BJ (cell line): ENCODE data around the gene LRRC8B. TPM values are rescaled to one million over a fixed set of nuclear protein-coding genes. Genes with fewer than 3 reads are reported as not detected.

Experiments used
- CTCF ChIA-PET: fragments of 350-600 bp; formaldehyde crosslinking; extraction: SDS; loops from one replicate; lab custom pipeline; 2021; ENCODE audit warnings: antibody characterized with exemption, inconsistent platforms; lab: Yijun Ruan, JAX
- POLR2A ChIA-PET: fragments of 300-600 bp; sonication (Branson Sonifier 250); formaldehyde crosslinking; extraction: SDS; loops from one replicate; lab custom pipeline; 2021; ENCODE audit warnings: antibody characterized with exemption; lab: Charles Lee
- DNase-seq: peaks from one replicate; pipeline ENCODE4 v3.0.0-alpha.2; 2011; ENCODE audit warnings: low read depth
- H3K27me3 ChIP-seq: 2 replicates; pipeline ENCODE4 v1.6.0; 2011; ENCODE audit warnings: low read length; ENCODE audit not compliant: control insufficient read depth, insufficient read depth
- H3K36me3 ChIP-seq: 2 replicates; pipeline ENCODE4 v1.5.1; 2011; ENCODE audit warnings: low read length; ENCODE audit not compliant: control insufficient read depth, insufficient read depth
- H3K4me3 ChIP-seq: 2 replicates; pipeline ENCODE4 v1.5.1; 2011; ENCODE audit warnings: low read depth, mild to moderate bottlenecking, control low read depth, low read length
- CTCF ChIP-seq: IDR thresholded peaks from 2 replicates; pipeline ENCODE4 v1.5.1; 2011; ENCODE audit warnings: low read depth, mild to moderate bottlenecking, control low read depth, inconsistent platforms, low read length, moderate library complexity; ENCODE audit not compliant: insufficient read depth
- polyA plus RNA-seq: library from polyadenylated mRNA; depleted of rRNA; stranded (reverse); fragments of >200 nt; gene quantifications from 2 replicates; pipeline ENCODE4 v1.2.3, GENCODE V29; 2011

The LRRC8B gene
- polyA plus RNA-seq, 1 experiment, result 0.22 TPM

- H3K27me3 ChIP-seq, result no peaks in the 10 kb centered on the region
- peak; percentile 22 for DNase-seq
Observed at GRCh38 chr1:89635825-89636815, 111.5 kb downstream of the LRRC8B start.

GRCh38 chr1:89637496-89637895, 112.9 kb downstream of the LRRC8B start:
- no peak for DNase-seq
- POLR2A ChIA-PET, result no interaction called here

More at GRCh38 chr1:89635825-89636815, 111.5 kb downstream of the LRRC8B start:
- TF ChIP-seq CTCF, result no peak
- Histone ChIP-seq H3K36me3 (no peaks in the 10 kb centered on the region), H3K4me3 (no peak overlapping the region)
- ChIA-PET CTCF (interaction anchor here (10.4 kb wide), 1 partner anchor 128 kb away, joined by 85 read pairs; no protein-coding TSS in a partner anchor), POLR2A (no interaction called here)

GRCh38 chr1:89640440-89640839, 115.8 kb downstream of the LRRC8B start:
- DNase-seq, result no peak
- POLR2A ChIA-PET, result no interaction called here
- TF ChIP-seq CTCF, result no peak
- CTCF ChIA-PET, result interaction anchor here (1.2 kb wide), 1 partner anchor 122 kb away, joined by 4 read pairs; no protein-coding TSS in a partner anchor
- Histone ChIP-seq H3K4me3 (no peak overlapping the region), H3K36me3 (no peaks in the 10 kb centered on the region), H3K27me3 (no peaks in the 10 kb centered on the region)

More at GRCh38 chr1:89637496-89637895, 112.9 kb downstream of the LRRC8B start:
- no peaks in the 10 kb centered on the region for H3K27me3 ChIP-seq
- CTCF ChIA-PET, result interaction anchor here (10.4 kb wide), 1 partner anchor 126 kb away, joined by 85 read pairs; no protein-coding TSS in a partner anchor
- H3K4me3 ChIP-seq, result no peak overlapping the region
- no peaks in the 10 kb centered on the region for H3K36me3 ChIP-seq
- no peak for TF ChIP-seq CTCF

- ChIA-PET CTCF (no interaction called here), POLR2A (no interaction called here)
- no peak for DNase-seq
- H3K4me3 ChIP-seq, result no peak overlapping the region
- TF ChIP-seq CTCF, result no peak
- H3K36me3 ChIP-seq, result no peaks in the 10 kb centered on the region
- H3K27me3 ChIP-seq, result no peaks in the 10 kb centered on the region
Observed at GRCh38 chr1:89641781-89642180, 117.2 kb downstream of the LRRC8B start.

- ChIA-PET CTCF (interaction anchor here (0.7 to 0.9 kb wide), 2 partner anchors 14 to 78 kb away, joined by 3 to 4 read pairs; no protein-coding TSS in a partner anchor), POLR2A (no interaction called here)
- Histone ChIP-seq H3K27me3 (no peaks in the 10 kb centered on the region), H3K36me3 (no peaks in the 10 kb centered on the region), H3K4me3 (no peak overlapping the region)
- no peak for DNase-seq
- TF ChIP-seq CTCF, result no peak
Observed at GRCh38 chr1:89643577-89643976, 118.9 kb downstream of the LRRC8B start.
